Stimulated activated CD8-positive, alpha-beta memory T cell treated with anti-CD3 and anti-CD28 coated beads, Interleukin-12 subunit alpha, Interleukin-12 subunit beta, amount 100 ng/mL, for 24 hours (primary cell): ENCODE results near the gene FOXE1.

Experiments
- DNase-seq: peaks from one replicate; pipeline ENCODE4 v3.0.0-alpha.2; 2020; ENCODE audit errors: extremely low read depth

FOXE1 gene

GRCh38 chr9:97866300-97866699 is 13.3 kb downstream of the FOXE1 start:
- DNase-seq = no peak

GRCh38 chr9:97866848-97867247 is 13.8 kb downstream of the FOXE1 start:
- DNase-seq = no peak

- DNase-seq = no peak
Observed at GRCh38 chr9:97868859-97869258, 15.8 kb downstream of the FOXE1 start.

GRCh38 chr9:97873425-97873824 is 20.4 kb downstream of the FOXE1 start:
- DNase-seq = no peak

DNA sequence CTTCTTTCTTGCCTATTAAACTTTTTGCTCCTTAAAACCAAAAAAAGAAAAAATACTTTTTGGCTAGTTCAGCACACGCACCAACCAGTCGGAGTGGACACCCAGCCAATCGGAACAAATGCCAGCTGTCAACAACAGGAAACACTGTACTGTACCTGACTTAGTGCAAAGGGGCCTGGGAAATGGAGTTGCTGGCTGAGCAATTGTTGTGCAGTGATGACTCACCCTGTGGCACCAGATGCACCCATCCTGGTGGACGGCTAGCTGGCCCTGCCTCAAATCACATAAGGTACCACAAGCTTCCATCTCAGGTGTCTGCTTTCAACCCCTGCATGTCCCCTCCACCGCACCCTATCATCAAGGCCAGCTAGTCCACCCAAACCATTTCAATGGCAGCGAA is 20.9 kb downstream of the FOXE1 start:
- DNase-seq = no peak

GRCh38 chr9:97874624-97875023 is 21.6 kb downstream of the FOXE1 start:
- DNase-seq = no peak

DNA sequence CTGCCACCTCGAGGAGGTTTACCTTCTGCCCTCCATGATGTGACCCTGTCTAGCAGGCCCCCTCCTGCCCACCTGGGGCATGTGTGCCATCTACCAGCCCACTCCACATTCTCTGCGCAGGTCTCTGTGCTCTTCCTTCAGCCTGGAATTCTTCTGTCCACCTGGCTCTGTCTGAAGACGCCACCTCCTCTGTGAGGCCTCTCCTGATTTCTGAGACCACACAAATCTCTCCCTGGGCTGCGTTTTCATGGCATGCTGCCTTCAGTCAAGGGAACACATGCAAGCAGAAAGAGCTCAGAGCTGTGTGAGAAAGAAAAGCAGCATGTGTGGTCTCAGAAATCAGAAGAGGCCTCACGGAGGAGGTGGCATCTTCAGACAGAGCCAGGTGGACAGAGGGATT is 22.1 kb downstream of the FOXE1 start:
- DNase-seq = no peak

GRCh38 chr9:97876061-97876460 is 23.0 kb downstream of the FOXE1 start:
- no peak for DNase-seq

DNA sequence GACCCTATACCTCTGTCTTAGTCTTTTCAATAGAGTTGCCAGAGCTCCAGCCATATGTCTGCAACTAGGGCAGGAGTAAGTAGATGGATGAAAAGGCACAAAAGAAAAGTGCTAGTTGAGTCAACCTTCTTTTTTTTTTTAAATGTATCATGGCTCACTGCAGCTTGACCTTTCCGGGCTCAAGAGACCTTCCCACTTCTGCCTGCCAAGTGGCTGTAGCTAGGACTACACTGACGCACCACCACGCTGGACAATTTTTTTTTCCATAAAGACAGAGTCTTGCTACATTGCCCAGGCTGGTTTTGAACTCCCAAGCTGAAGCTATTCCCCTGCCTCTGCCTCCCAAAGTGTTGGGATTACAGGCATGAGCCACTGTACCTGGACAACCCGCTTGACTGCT is 27.3 kb downstream of the FOXE1 start:
- no peak for DNase-seq

GRCh38 chr9:97889941-97890887 is 37.2 kb downstream of the FOXE1 start:
- no peak for DNase-seq

DNA sequence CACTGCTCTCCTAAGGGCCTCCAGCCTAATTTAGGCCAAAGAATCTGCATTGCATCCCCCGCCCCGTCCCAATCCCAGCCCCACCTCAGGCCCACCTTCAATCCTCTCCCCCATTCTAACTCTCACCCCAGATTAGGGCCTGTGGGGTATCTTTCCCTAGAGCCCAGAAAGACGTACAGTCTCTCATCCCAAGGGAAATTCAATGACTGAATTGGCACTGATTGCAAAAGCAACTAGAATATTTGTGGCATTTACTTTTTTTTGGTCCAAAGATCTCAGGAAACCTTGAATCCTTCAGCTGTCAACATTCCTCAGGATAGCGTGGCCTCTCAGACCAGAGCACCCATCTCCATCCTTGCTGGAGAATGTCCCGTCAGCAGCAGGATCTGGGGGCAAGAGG is 38.7 kb downstream of the FOXE1 start:
- no peak for DNase-seq

- no peak for DNase-seq
Observed at GRCh38 chr9:97892421-97892820, 39.4 kb downstream of the FOXE1 start.

GRCh38 chr9:97895211-97895610 is 42.2 kb downstream of the FOXE1 start:
- no peak for DNase-seq

DNA sequence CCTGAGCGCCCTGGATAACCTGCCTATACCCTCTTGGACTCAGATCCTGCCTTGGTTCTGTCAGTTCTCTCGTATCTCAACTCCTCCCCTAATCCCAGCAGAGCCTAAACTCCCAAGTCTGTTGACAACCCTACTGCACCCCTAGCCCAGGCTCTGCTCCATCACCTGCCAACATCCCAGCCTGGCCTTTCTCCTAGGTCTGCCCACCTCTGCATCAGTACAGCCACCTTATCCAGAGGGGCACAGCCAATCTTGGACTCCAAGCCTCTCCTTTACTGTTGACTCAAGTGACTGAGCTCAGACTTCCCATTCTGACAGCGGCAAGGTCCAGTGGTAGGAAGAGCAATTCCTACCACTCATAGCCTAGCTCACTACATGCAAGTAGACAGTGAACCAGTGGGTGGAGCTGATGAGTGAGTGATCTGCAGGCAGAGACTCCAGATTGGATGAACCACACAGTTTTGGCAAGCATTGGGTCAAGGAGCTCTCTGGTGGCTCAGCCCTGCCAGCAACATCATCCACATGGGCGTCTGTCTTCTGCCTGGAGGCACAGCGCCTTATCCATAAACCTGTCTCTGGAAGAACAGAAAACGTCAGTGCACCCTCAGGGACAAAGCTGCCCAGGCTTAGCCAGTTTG is 42.8 kb downstream of the FOXE1 start:
- no peak for DNase-seq

DNA sequence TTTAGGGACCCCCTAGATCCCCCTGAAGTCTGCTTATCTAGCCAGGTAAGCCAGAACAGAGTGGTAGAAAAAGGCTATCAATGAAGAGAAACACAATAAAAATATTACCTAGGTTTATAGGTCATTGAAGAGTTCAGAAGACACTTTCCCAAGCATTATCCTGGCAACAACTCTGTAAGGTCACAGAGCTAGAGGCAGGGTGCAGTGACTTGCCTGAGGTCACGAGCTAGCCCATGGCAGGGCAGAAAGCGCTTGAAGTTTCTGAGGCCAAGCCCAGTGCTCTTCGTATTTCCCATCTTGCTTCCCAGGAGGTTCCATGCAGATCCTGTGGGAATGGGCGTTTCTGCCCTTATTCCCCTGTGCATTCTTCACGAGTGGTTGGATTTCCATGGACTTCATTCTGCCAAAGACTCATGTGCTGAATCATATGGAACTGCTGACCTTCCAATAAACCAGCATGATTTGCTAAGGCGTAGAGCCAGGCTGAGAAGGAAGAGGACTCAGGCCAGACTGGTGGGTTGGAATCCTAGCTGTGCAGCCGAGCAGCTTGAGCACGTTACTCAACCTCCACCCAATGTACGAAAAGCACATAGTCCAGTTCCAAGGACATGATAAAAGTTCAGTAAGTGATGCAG is 47.2 kb downstream of the FOXE1 start:
- no peak for DNase-seq

DNA sequence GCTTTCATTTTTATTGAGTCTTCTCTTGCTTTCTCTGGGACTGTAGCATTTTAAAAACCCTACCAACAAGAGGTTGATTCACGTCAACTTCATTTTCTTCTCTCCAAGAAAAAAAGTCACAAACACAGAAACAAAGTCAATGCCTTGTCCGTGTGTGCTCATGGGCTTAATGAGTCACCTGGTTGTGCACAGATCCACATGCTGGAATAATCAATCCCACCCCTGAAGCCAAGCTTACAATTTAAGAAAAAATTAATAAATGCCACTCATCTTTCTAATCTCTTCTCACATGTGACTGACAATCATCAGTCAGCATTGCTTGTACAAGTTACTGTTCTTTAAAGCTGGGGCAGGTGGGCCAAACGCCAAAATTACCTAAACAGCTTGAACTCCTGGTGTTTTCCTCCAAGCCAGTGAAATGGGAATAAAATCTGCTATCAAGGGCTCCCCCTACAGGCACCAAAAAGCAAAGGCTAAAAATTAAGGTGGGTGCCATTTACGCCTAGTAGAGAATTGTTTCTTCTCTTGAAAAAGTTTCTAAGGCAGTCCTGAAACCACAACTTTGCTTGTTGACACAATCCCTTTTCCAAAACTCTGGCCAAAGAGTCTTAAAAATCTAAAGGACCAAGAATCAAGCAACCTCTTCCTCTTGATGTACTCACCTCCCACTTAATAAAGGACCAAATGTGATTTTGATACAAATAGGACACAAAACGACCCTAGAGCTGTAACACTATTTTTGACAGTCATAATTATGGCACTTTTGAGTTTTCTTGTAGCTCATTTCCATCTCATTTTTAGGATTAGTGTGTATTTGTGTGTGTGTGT is 47.9 kb downstream of the FOXE1 start:
- no peak for DNase-seq

DNA sequence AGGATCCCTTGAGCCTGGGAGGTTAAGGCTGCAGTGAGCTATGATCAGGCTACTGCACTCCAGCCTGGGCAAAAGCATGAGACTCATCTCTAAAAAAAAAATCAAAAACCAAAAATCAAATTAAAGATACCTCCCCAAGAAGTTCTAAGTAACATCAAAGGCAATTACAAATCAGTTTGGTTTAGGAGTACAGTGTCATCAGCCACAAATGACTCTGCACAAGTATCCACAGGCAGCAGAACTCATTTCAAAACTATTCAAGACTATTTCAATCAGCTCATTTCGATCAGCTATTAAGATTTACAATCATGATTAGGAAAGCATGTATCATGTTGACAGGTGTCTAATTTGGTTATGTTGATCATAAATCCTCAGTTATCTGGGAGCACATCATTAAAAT is 50.2 kb downstream of the FOXE1 start:
- DNase-seq = no peak

- no peak for DNase-seq
Observed at GRCh38 chr9:97904725-97905124, 51.7 kb downstream of the FOXE1 start.

DNA sequence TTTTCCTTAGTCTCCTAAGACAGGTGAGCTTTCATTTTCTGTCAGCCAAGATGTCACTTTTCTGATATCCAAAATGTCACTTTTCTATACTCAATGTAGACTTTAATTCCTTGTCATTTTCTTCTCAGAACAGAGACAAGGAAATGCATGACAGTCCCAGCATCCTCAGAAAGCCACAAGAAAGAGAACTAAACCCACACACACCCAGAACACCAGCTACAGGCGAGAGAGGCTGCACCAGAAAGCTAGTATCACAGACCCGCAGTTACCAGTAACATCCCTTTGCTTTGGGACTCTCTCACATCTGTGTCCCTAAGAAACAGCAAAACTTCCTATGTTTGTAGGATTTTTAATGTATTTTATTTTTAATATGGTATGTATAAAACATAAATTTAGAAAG is 52.2 kb downstream of the FOXE1 start:
- no peak for DNase-seq
